Lower leg skin (tissue), 4 donors: ENCODE data around the gene SCN4B. TPM values are rescaled to one million over a fixed set of nuclear protein-coding genes. Genes with fewer than 3 reads are reported as not detected.
A peak's percentile ranks its signal among the peaks of the same experiment; 100 is the strongest.
"Not testable (repeated sequence)": the region's sequence is repeated elsewhere in the genome, so short reads cannot be mapped to it uniquely, and the experiment has no call there.

Experiments used
- DNase-seq, 2 donors: peaks; one replicate each; pipeline ENCODE4 v3.0.0-alpha.2; 2019; ENCODE audit warnings: low spot score in 2 of 2
- H3K4me3 ChIP-seq: fragments of 200-600 bp; sonication (generic); 2 replicates; pipeline ENCODE4 v1.5.1; 2017; ENCODE audit warnings: mild to moderate bottlenecking, low read depth; ENCODE audit not compliant: poor library complexity, severe bottlenecking
- CTCF ChIP-seq, 3 donors: fragments of 450-650 bp; IDR thresholded peaks; one replicate each; pipeline ENCODE4 v1.5.1; 2016; ENCODE audit warnings: antibody characterized with exemption in 3 of 3, mild to moderate bottlenecking in 3 of 3, moderate library complexity in 2 of 3
- POLR2A ChIP-seq, 2 donors: fragments of 450-650 bp; IDR thresholded peaks; one replicate each; pipeline ENCODE4 v1.6.1; 2016 to 2017; ENCODE audit warnings: antibody characterized with exemption in 2 of 2, mild to moderate bottlenecking in 1 of 2, moderate library complexity in 1 of 2
- WGBS, 2 donors: methylation state at CpG; one replicate each; pipeline ENCODE4 v1.1.5; 2018; 5-methylcytosine and 5-hydroxymethylcytosine counted together
- intact Hi-C: fragments of 100-400 bp; cut with DNase I; formaldehyde crosslinking; loops from one replicate; pipeline ENCODE4 v1.15.0; 2023; ENCODE audit warnings: low total_unique reads
- total RNA-seq, 4 donors: library from RNA; depleted of rRNA; stranded (reverse); fragments of >200 nt; gene quantifications; one replicate each; pipeline ENCODE4 v1.1.0, GENCODE V29; 2016

SCN4B gene
- total RNA-seq, 4 donors from 2014 or later, result 0.25 to 4.0 (median 1.9) TPM

- no peak overlapping the region for H3K4me3 ChIP-seq
- WGBS, 2 donors, result 0% methylated on average over 9 of the region's 9 CpGs
- intact Hi-C loops, result loop anchor here (10.0 kb wide), 1 partner anchor 96 kb away; no protein-coding TSS in a partner anchor
- DNase-seq, result peak; percentile 55 to 96
- TF ChIP-seq CTCF (IDR thresholded peaks at IDR 0.05) (no peak), POLR2A (IDR thresholded peaks at IDR 0.05) (no peak)
Observed at GRCh38 chr11:118198370-118198769, 45.7 kb upstream of the SCN4B start.

- DNase-seq, result peak; percentile 91 to 93
- intact Hi-C loops, result loop anchor here (10.0 kb wide), 1 partner anchor 100 kb away; no protein-coding TSS in a partner anchor
- 23 to 28% methylated on average over 10 of the region's 10 CpGs for WGBS, 2 donors
- no peak overlapping the region for H3K4me3 ChIP-seq
- TF ChIP-seq CTCF (IDR thresholded peaks at IDR 0.05), result no peak
- TF ChIP-seq POLR2A (IDR thresholded peaks at IDR 0.05), result no peak
Observed at GRCh38 chr11:118194835-118195627, 42.4 kb upstream of the SCN4B start.

- intact Hi-C loops, result loop anchor here (10.0 kb wide), 1 partner anchor 101 kb away; no protein-coding TSS in a partner anchor
- WGBS, 2 donors, result 81 to 89% methylated on average over 6 of the region's 6 CpGs
- TF ChIP-seq CTCF (IDR thresholded peaks at IDR 0.05) (no peak), POLR2A (IDR thresholded peaks at IDR 0.05) (no peak)
- no peak overlapping the region for H3K4me3 ChIP-seq
- DNase-seq, result peak in 1 of 2 donors; percentile 83
Observed at GRCh38 chr11:118193910-118194566, 41.4 kb upstream of the SCN4B start.

- not testable (repeated sequence) for H3K4me3 ChIP-seq, DNase-seq
- WGBS, 2 donors, result 88 to 93% methylated on average over 5 of the region's 5 CpGs
- intact Hi-C loops, result loop anchor here (10.0 kb wide), 1 partner anchor 102 kb away; no protein-coding TSS in a partner anchor
Observed at GRCh38 chr11:118192817-118193216, 40.2 kb upstream of the SCN4B start.

GRCh38 chr11:118190942-118191506, 38.4 kb upstream of the SCN4B start:
- not testable (repeated sequence) for H3K4me3 ChIP-seq
- WGBS, 2 donors, result 90 to 94% methylated on average over 2 of the region's 2 CpGs
- intact Hi-C loops, result loop anchor here (10.0 kb wide), 1 partner anchor 104 kb away; no protein-coding TSS in a partner anchor
- DNase-seq, result peak in 1 of 2 donors; percentile 6

- DNase-seq, result peak in 1 of 2 donors; percentile 9
- intact Hi-C loops, result no loop called here
- 62 to 72% methylated on average over 6 of the region's 6 CpGs for WGBS, 2 donors
- H3K4me3 ChIP-seq, result no peak overlapping the region
- no peak for TF ChIP-seq POLR2A (IDR thresholded peaks at IDR 0.05)
- TF ChIP-seq CTCF (IDR thresholded peaks at IDR 0.05), result no peak
Observed at GRCh38 chr11:118186346-118187107, 33.9 kb upstream of the SCN4B start.
